Hepatocyte (in vitro differentiated cells): Measurements from ENCODE around the gene TNFSF8.

Source experiments
- EZH2 ChIP-seq: fragments of 200-600 bp; sonication (generic); IDR thresholded peaks from 2 replicates; pipeline ENCODE4 v1.6.1; 2016; ENCODE audit warnings: antibody characterized with exemption, mild to moderate bottlenecking, borderline replicate concordance
- EZH2phosphoT487 ChIP-seq: fragments of 200-600 bp; sonication (generic); IDR thresholded peaks from one replicate; pipeline ENCODE4 v1.6.1; 2018; ENCODE audit warnings: antibody characterized with exemption, mild to moderate bottlenecking, low read depth, moderate library complexity; ENCODE audit not compliant: unreplicated experiment, severe bottlenecking
- TF ChIP-seq, protein P1 (sequence below): fragments of 200-600 bp; sonication (generic); IDR thresholded peaks from 2 replicates; pipeline ENCODE4 v1.5.1; 2016; ENCODE audit warnings: antibody characterized with exemption, mild to moderate bottlenecking; ENCODE audit not compliant: poor library complexity

DNA sequence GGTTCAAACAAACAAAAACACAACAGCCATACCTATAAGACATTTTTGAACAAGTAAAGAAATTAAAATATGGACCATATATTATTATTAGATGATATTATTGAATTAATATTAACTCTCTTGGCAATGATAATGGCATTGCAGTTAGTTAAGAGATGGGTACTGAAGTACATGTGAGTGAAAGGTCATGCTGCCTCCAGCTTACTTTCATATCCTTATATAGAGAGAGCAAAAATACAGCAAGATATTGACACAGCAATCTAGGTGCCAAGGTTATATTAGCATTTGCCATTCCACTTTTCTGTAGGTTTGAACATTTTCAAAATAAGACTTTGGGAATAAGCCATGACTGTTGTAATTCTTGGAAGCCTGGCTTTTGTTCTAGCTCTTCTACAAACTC lies 6.1 kb downstream of the TNFSF8 start:
- no peak for TF ChIP-seq EZH2phosphoT487
- TF ChIP-seq, protein P1, sequence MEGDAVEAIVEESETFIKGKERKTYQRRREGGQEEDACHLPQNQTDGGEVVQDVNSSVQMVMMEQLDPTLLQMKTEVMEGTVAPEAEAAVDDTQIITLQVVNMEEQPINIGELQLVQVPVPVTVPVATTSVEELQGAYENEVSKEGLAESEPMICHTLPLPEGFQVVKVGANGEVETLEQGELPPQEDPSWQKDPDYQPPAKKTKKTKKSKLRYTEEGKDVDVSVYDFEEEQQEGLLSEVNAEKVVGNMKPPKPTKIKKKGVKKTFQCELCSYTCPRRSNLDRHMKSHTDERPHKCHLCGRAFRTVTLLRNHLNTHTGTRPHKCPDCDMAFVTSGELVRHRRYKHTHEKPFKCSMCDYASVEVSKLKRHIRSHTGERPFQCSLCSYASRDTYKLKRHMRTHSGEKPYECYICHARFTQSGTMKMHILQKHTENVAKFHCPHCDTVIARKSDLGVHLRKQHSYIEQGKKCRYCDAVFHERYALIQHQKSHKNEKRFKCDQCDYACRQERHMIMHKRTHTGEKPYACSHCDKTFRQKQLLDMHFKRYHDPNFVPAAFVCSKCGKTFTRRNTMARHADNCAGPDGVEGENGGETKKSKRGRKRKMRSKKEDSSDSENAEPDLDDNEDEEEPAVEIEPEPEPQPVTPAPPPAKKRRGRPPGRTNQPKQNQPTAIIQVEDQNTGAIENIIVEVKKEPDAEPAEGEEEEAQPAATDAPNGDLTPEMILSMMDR, result no peak
- no peak for TF ChIP-seq EZH2
